ENCODE results near the gene VPS33B. TPM values are rescaled to one million over a fixed set of nuclear protein-coding genes. Genes with fewer than 3 reads are reported as not detected.

Gene VPS33B
- total RNA-seq, 2 experiments from 2014 or later: 17.5 to 21.1 TPM

DNA sequence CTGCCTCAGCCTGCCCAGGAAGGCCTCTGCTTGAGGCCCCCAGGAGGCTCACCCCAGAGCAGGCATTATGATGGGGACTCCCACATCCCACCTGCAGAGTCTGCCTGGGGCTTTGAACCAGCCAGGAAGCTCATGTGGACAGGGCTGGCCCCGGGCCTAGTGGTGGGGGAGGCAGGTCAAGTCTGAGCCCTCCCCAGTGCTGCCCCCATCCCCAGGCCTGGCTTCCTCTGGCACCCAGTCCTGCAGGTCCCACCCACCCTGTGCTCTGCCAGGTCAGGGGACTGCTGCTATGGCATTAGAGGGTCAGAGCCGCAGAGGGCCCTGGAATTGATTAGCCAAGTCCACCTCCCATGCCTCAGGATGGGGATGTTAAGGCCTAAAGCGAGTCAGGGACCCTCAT is 17.6 kb upstream of the VPS33B start:
- CTCF ChIA-PET: no interaction called here

DNA sequence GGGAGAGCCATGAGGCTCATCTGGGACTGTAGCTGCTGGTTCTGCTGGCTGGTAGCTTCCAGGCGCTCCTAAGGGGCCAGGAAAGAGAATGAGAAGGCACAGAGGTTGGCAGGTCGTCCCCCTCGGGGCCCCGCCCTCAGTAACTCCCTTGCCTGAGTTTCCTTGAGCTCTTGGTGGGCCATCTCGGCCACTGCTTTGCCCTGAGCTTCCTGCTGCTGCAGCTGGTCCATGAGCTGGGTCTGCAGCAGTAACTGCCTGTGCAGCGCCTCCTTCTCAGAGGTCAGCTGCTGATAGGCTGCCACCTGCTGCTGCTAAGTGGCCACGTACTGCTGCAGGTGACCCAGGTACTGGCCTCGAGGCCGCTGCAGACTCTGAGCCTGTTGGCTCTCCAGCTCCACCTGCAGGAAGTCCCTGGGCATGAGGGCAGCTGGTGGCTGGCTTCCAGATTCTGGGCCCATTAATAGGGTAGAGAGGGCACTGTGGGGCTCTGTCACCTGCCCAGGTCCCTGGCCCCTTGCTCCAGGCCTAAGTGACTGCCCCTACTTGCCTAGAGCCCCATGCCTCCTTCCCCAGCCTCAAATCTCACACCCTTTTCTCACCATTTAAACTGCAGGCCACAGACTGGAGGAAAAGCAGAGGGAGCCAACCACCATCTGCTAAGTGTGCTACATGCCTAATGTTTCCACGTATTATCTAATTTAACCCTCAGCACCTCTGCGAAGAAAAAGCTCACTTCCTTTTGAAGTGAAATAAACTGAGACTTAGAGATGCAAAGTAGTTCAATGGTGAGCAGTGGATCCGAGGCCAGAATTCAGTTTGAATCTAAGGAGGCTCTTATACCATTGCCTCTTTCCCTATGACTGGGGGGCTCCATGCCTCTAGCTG is 10.8 kb upstream of the VPS33B start:
- ChIA-PET CTCF (interaction anchor here (0.6 to 2.4 kb wide), 8 partner anchors 12 to 245 kb away, joined by 3 to 14 read pairs (median 4); partner anchors contain the start of gene HDDC3), POLR2A (no interaction called here)

More for the DNA sequence above, 17.6 kb upstream of the VPS33B start:
- POLR2A ChIA-PET: no interaction called here

DNA sequence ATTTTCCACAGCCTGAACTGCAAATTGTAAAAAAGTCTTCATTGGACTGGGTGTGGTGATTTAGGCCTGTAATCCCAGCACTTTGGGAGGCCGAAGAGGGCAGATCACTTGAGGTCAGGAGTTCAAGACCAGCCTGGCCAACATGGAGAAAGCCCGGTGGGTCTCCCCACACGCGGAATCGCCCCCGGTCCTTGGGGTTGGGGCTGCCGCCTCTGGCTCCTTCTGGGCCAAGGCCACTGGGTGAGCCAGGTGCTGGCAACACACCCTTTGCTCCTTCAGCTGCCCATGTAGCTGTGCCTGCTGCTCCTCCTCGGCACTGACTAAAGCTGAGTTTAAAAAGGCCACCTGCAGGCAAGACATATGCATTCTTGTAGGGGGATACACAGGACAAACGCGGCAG is 9.4 kb upstream of the VPS33B start:
- POLR2A ChIA-PET: no interaction called here
- CTCF ChIA-PET: no interaction called here

DNA sequence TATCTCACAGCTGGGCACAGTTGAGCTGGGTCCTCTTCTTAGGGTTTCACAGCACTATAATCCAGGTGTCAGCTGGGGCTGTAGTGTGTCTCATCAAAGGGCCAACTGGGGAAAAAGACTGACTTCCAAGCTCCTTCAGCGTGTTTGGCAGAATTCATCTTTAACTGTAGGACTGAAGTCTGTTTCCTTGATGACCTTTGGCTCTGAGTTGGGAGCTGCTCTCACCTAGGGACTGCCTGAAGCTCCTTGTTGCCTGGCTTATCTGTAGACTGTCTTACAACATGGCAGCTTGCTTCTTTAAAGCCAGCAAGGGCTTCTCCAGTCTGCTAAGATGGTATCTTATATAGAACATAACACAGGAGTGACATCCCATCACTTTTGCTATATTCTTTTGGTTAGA is 5.3 kb upstream of the VPS33B start:
- ChIA-PET POLR2A (no interaction called here), CTCF (no interaction called here)

DNA sequence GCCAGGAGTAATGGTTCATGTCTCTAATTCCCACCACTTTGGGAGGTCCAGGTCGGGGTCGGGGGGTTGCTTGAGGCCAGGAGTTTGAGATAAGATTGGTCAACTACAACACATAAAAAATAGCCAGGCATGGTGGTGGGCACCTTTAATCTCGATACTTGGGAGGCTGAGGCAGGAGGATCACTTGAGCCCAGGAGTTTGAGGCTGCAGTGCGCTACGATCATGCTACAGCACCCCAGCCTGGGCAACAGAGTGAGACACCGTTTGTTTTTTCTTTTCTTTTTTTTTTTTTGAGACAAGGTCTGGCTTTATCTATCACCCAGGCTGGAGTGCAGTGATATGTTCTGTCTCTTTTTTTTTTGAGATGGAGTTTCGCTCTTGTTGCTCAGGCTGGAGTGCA is 1.3 kb upstream of the VPS33B start:
- POLR2A ChIA-PET: no interaction called here
- CTCF ChIA-PET: no interaction called here

DNA sequence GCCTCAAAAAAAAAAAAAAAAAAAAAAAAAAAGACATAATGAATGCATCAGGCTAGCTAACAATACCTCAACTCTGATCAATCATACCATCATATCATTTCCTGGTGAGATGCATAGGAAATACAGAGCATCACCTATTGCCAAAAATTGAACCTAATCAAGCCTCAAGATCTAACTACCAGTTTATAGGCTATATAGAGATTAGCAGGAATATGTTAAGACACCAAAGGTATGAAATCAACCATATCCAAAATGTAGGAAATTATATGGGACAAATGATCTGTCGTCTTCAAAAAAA is 387 bp upstream of the VPS33B start:
- ChIA-PET CTCF (interaction anchor here (0.9 to 1.4 kb wide), 5 partner anchors 27 to 244 kb away, joined by 3 to 7 read pairs (median 4); no protein-coding TSS in a partner anchor), POLR2A (interaction anchor here (0.6 kb wide), 2 partner anchors 26 to 306 kb away, joined by 3 to 8 read pairs; partner anchors contain the start of gene BLM)

DNA sequence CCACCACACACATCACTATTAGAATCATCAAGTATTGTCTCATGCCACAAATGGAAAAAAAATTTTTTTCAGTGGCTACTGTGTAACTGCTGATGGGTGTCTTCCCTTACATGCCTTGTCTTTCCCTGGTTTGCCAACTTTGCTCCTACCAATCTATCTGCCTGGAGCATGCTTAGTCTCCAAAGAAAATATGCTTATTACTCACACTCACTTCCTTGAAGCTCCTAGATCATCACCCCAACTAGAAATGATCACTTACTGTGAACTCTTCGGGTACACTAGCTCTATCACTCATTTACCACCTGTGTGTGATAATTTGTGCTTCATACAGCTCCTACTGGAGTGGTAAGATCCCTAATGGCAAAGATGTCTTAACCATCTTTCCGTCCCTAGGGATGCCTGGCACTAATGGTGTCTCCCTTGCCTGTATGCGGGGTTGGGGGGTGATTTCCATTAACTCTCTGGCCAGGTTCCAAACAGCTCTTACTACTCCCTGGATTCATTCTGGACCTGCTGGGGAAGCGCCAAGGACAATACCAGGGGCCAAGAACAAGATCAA is 799 bp downstream of the VPS33B start:
- POLR2A ChIA-PET: interaction anchor here (0.5 kb wide), 1 partner anchor 1787 kb away, joined by 3 read pairs; no protein-coding TSS in a partner anchor

DNA sequence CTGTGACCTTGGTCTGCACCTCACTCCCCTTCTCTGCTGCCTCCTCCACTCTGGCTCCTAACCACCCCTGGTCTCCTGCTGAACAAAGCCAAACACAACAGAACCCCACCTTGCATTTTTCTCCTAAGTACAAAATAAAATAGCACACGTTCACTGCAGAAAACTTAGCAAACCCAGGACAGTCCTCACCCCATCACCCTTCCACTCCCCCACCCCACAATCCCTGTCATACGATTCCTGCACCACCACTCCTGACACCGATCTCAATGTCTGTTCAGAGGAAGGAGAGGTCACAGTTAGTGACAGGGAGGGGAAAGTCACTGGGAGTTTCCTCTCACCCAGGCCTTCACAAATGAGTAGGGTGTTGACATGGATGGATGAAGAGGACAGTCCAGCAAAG is 4.2 kb downstream of the VPS33B start:
- ChIA-PET CTCF (no interaction called here), POLR2A (no interaction called here)

More for the DNA sequence above, 799 bp downstream of the VPS33B start:
- CTCF ChIA-PET: interaction anchor here (0.9 to 1.4 kb wide), 7 partner anchors 11 to 245 kb away, joined by 3 to 7 read pairs (median 4); no protein-coding TSS in a partner anchor

DNA sequence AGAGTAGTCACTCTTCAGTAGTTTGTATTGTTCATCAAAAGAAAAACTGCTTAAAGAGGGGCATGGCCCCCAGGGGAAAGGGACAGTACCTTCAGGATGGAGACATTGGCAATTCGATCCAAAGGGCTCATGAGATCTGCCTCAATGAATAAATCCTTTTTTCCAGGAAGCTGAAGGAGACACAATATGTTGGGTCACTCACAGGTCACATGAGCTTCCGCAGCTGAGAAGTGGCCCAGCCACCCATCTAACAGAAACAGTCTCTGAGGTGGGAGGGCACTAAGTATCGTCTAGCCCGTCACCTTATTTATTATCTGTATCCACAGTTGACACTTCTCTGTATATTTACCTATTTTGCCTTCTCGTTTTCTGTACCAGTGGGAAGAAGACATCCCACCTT is 4.7 kb downstream of the VPS33B start:
- CTCF ChIA-PET: no interaction called here
- POLR2A ChIA-PET: no interaction called here

DNA sequence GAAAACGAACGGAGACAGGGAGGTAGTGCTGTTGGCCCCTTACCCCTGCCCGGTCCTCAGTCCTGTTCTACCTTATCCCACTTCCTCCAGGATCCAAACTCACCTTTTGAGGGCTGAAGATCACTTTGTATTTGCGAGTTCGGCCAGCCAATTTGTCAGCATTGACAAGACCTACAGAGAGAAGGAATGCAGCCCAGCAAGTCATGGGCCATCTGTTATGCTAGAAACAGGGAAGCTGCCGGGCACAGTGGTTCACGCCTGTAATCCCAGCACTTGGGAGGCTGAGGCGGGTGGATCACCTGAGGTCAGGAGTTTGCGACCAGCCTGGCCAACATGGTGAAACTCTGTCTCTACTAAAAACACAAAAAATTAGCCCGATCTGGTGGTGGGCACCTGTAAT is 8.7 kb downstream of the VPS33B start:
- POLR2A ChIA-PET: interaction anchor here (0.7 kb wide), 1 partner anchor 1469 kb away, joined by 10 read pairs; no protein-coding TSS in a partner anchor

DNA sequence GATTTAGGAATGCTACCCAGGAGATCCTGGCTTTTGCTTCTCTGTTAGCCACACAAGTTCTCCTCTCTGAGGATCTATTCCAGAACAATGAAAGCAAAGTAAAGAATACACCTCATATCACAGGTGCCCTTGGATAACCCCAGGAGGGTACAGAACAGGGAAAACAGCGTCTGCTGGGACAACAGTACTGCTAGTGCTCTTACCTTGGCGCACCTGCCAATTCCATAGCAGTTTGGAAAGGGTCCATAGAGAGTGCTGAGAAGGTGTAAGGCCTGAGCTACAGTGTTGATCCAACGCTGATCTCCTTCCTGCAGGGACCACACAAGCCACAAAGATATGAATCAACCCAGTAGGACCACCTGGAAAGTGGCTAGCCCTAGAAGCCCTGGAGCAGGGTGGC is 15.1 kb downstream of the VPS33B start:
- POLR2A ChIA-PET: no interaction called here
- CTCF ChIA-PET: interaction anchor here (0.5 kb wide), 1 partner anchor 21 kb away, joined by 3 read pairs; no protein-coding TSS in a partner anchor

More for the DNA sequence above, 8.7 kb downstream of the VPS33B start:
- CTCF ChIA-PET: interaction anchor here (0.7 kb wide), 1 partner anchor 1005 kb away, joined by 3 read pairs; no protein-coding TSS in a partner anchor

DNA sequence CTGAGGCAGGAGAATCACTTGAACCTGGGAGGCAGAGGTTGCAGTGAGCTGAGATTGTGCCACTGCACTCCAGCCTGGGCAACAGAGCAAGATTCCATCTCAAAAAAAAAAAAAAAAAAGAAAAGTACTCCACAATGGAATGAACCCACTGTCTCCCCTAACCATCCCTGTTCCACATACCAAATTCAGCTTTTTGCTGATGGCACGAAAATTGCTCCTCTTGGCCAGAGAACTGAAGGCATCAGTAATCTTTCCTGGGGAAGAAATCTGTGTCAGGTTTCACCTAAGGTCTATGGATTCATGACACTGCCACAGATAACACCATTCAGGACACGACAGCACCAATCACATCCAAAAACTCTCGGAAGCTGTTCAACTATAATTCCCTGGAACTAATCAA is 21.2 kb downstream of the VPS33B start:
- ChIA-PET CTCF (no interaction called here), POLR2A (no interaction called here)

DNA sequence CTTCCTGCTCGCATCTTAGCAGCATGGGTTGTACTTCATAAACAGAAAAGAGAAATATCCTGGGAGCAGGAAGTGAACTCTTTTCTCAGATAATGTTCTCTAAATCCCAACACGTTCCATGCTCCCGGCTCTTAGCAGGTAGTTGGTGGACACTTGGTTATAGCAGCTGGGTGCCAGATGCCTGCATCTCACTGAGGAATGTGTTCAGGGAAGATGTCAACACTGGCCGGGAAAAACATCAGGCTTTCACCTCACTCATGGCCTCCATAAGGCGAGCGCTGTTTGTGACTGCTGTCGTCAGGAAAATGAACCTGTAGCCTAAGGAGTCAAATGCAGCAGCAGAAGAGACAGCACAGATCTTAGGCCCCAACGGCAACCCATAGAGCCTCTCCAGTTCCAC is 23.7 kb downstream of the VPS33B start:
- POLR2A ChIA-PET: no interaction called here
- CTCF ChIA-PET: no interaction called here

DNA sequence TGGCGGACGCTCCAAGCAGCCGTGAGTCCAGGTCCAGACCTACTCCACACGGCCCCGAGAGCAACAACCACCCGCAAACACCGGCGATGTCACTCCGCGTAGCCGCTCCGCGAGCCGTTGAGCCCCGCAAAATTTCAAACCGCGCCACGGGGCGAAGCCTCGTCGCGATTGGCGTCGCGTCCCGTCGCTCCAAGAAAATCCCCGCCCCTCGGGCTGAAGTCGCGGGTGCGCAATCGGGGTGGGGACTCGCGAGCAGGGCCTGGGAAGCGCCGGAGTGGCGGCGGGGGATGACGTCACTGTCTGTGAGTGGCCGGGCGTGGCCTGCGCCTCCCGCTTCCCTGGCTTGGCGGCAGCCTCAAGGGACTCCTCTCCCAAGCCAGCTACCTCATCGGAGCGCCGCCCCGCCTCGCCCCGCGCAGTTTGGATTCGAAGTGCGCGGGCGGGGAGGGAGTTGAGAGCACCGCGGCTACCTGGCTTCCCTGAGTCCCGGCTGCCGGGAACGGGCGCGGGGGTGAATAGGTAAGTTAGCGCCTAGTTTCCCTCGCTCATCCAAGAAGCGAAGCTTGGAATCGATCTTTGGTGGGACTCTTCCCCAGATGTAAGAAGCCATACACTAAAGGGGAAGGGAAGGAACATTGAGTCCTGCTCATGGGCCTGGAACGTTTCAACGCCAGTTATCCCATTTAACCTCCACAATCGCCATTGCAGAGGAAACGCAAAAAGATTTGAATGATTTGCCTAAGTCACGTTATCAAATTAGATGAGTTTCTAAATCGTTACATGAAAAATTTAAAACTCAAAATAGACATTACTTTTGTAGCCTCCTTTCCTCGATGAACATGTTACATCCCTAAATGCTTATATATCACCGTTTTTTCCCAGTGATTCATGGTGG is 27.7 kb downstream of the VPS33B start, which contains the start of gene PRC1:
TSS of gene PRC1 (minus strand) at position 119 of the 895 bp plus-strand sequence. CDS start at position 1, 118 bp downstream.
- CTCF ChIA-PET: interaction anchor here (0.6 to 1.3 kb wide), 2 partner anchors 28 to 109 kb away, joined by 3 read pairs; partner anchors contain the start of gene VPS33B
- POLR2A ChIA-PET: interaction anchor here (0.8 kb wide), 1 partner anchor 40 kb away, joined by 3 read pairs; the partner anchor contains the start of gene RCCD1

DNA sequence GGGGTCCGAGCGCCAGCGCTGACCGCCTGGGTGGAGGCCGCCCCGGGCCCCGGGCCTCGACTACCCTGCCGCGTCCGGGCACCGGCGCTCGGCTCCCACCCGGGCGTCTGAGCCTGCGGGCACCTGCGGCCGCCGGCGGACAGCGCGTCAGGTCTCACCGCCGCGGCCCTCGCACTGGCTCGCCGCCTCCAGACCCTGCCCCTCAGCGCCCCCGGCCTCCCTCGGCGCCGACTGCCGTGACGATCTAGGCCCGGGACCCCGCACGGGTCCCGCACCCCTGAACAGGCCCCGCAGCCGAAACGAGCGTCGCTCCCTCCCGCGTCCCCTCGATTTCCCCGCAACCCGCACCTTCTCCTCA is 28.4 kb downstream of the VPS33B start:
- ChIA-PET POLR2A (no interaction called here), CTCF (interaction anchor here (1.0 to 1.4 kb wide), 3 partner anchors 11 to 39 kb away, joined by 3 read pairs; partner anchors contain the start of gene VPS33B)

DNA sequence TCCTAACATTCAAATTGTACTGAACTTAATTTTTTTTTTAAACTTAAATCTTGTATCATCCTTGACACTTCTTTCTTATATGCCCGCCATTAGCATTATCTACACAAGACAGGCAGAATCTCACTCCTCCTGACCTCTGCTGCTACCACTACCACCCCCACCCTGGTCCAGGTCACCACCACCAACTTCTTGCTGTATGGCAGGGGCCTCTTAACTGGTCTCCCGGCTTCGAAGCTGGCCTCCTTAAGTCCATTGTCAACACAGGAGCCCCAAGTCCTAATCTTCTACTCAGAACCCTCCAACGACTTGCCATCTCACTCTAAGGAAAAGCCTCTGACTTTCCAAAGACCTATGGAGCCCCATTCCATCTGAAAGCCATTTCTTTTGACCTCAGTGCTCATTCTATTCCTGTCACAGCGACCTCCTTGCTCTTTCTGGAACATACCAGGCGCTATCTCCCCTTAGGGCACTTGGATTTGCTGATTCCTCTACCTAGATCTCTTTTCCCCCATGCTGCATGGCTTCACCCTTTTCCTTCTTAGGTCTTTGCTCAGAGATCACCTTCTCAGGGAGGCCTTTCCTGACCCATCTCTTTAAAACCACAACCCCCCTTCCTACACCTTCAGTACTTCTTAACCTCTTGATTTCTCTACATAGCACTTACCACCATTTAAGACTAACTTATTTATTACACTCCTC is 30.7 kb downstream of the VPS33B start:
- POLR2A ChIA-PET: no interaction called here
- CTCF ChIA-PET: no interaction called here

DNA sequence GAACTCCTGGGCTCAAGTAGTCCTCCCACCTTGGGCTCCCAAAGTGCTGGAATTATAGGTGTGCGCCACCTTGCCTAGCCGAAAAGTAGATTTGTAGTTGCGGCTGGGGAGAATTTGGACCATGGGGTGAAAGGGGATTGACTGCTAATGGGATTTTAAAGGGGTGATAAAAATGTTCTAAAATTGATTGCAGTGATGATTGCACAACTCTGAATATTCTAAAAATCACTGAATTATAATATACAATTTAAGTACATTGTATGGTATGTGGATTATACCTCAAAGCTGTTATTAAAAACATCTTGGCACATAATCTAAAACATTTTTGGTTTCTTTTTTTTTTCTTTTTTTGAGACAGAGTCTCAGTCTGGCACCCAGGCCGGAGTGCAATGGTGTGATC is 31.9 kb downstream of the VPS33B start:
- POLR2A ChIA-PET: no interaction called here
- CTCF ChIA-PET: interaction anchor here (0.8 kb wide), 1 partner anchor 847 kb away, joined by 3 read pairs; no protein-coding TSS in a partner anchor

DNA sequence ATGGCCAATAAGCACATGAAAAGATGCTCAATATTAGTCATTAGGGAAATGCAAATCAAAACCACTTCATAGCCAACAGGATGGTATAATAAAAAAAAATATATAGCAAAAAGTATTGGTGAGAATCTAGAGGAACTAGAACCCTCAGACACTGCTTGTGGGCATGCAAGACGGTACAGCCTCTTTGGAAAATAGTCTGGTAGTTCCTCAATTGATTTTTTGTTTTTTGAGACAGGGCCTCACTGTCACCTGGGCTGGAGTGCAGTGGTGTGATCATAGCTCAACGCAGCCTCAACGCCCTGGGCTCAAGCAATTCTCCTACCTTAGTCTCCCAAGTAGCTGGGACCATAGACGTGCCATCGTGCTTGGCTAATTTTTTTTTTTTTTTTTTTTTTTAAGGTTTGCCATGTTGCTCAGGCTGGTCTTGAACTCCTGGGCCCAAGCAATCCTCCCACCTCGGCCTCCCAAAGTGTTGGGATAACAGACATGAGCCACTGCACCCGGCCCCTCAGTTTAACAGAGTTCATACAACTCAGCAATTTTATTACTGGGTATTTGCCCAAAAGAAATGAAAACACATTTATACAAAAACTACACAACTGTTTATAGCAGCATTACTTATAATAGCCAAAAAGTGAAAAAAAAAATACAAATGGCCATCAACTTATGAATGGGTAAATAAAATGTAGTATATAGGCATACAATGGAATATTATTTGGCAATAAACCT is 33.2 kb downstream of the VPS33B start:
- POLR2A ChIA-PET: no interaction called here

More for the DNA sequence above, 33.2 kb downstream of the VPS33B start:
- CTCF ChIA-PET: no interaction called here
